ENCODE data around the gene ENTPD1. TPM values are rescaled to one million over a fixed set of nuclear protein-coding genes. Genes with fewer than 3 reads are reported as not detected.

The ENTPD1 gene
- total and polyA plus RNA-seq, 2 experiments from 2014 or later, result 0.29 TPM; not detected in 1

Other genes starting within 250 kb of the ENTPD1 start
- gene SORBS1, start 194.8 kb upstream of the ENTPD1 start, total RNA-seq (2014; rRNA removed; shearing (Covaris generic)), result 0.13 and 1.2 TPM in 2 replicates
- 0.65 and 1.3 TPM in 2 replicates for gene SORBS1, start 194.8 kb upstream of the ENTPD1 start, polyA plus RNA-seq (2016; fragmentation: Nextera tagmentation; extraction: Ambion mirVana)
- gene ALDH18A1, start 99.5 kb upstream of the ENTPD1 start, total RNA-seq (2014; rRNA removed; shearing (Covaris generic)), result 121 and 130 TPM in 2 replicates
- gene ALDH18A1, start 99.5 kb upstream of the ENTPD1 start, polyA plus RNA-seq (2016; fragmentation: Nextera tagmentation; extraction: Ambion mirVana), result 92.4 and 97.2 TPM in 2 replicates
- 37.2 and 42.4 TPM in 2 replicates for gene TCTN3, start 62.2 kb upstream of the ENTPD1 start, total RNA-seq (2014; rRNA removed; shearing (Covaris generic))
- gene TCTN3, start 62.2 kb upstream of the ENTPD1 start, polyA plus RNA-seq (2016; fragmentation: Nextera tagmentation; extraction: Ambion mirVana), result 53.6 and 58.3 TPM in 2 replicates
- gene CC2D2B, start 151.8 kb downstream of the ENTPD1 start, total RNA-seq (2014; rRNA removed; shearing (Covaris generic)), result not detected in 2 replicates
- gene CC2D2B, start 151.8 kb downstream of the ENTPD1 start, polyA plus RNA-seq (2016; fragmentation: Nextera tagmentation; extraction: Ambion mirVana), result 0.38 and 0.39 TPM in 2 replicates